ENCODE results near the gene HOXC6. TPM values are rescaled to one million over a fixed set of nuclear protein-coding genes. Genes with fewer than 3 reads are reported as not detected.

HOXC6 gene
- total and polyA plus RNA-seq, 2 donors (not counting 3 experiments of a cell fraction or from before 2014, with no cell fraction given) = 0.58 to 0.72 TPM

DNA sequence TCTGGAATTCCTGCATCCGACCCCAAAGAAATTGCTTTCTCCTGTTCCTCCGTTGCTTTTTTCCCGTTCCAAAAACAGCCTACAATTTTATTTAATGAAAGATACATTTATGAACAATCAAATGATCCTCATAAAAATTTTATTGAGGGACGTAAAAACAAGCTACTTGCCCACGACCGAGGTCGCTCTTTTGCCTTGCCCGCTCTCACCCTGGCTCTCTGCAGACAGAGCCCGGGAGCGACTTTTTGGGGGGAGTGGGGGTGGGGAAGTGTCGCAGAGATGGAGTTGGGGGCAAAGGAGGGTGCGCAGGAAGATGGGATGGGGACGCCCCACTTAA, 29.4 kb upstream of the HOXC6 start:
- no peak overlapping the region for H3K4me2 ChIP-seq (ENCODE audit: insufficient read depth, low read length)
- ChIA-PET POLR2A (no interaction called here), CTCF (interaction anchor here (2.6 to 3.4 kb wide), 2 partner anchors 202 to 209 kb away, joined by 11 to 17 read pairs; no protein-coding TSS in a partner anchor)
- H3K4me1 ChIP-seq (ENCODE audit: control insufficient read depth, extremely low read depth, insufficient read depth, low read length) = no peaks in the 10 kb centered on the region
- H3K27ac ChIP-seq (ENCODE audit: insufficient read depth, low read depth, low read length) = no peak overlapping the region
- no peak overlapping the region for H2AFZ ChIP-seq (ENCODE audit: low read depth, low read length)
- H3K9me3 ChIP-seq (replicated peaks; ENCODE audit: control insufficient read depth, insufficient read depth, low read length) = no peaks in the 10 kb centered on the region
- no peak overlapping the region for H3K4me3 ChIP-seq (replicated peaks in 1 of 3; ENCODE audit: insufficient read depth in 1 of 3, low read depth in 1 of 3, low read length in 3 of 3)
- intact Hi-C loops (cut with micrococcal nuclease) = no loop called here
- TF ChIP-seq MYC (IDR thresholded peaks at IDR 0.05; ENCODE audit: low read depth, low read length) (no peak), GATA2 (IDR thresholded peaks at IDR 0.05; ENCODE audit: insufficient read depth, insufficient read length, low read depth, low read length) (no peak), POLR2AphosphoS5 (IDR thresholded peaks at IDR 0.05; ENCODE audit: insufficient read depth, low read depth, low read length) (no peak), EZH2 (IDR thresholded peaks at IDR 0.05; ENCODE audit: borderline replicate concordance, low read depth, low read length, severe bottlenecking) (no peak), FOS (IDR thresholded peaks at IDR 0.05; ENCODE audit: borderline replicate concordance, insufficient read depth, low read length) (no peak), POLR2A (IDR thresholded peaks at IDR 0.05; ENCODE audit: low read depth, low read length) (no peak), JUN (IDR thresholded peaks at IDR 0.05; ENCODE audit: borderline replicate concordance, insufficient read depth, insufficient read length, low read depth) (no peak)
- TF ChIP-seq, protein P1, sequence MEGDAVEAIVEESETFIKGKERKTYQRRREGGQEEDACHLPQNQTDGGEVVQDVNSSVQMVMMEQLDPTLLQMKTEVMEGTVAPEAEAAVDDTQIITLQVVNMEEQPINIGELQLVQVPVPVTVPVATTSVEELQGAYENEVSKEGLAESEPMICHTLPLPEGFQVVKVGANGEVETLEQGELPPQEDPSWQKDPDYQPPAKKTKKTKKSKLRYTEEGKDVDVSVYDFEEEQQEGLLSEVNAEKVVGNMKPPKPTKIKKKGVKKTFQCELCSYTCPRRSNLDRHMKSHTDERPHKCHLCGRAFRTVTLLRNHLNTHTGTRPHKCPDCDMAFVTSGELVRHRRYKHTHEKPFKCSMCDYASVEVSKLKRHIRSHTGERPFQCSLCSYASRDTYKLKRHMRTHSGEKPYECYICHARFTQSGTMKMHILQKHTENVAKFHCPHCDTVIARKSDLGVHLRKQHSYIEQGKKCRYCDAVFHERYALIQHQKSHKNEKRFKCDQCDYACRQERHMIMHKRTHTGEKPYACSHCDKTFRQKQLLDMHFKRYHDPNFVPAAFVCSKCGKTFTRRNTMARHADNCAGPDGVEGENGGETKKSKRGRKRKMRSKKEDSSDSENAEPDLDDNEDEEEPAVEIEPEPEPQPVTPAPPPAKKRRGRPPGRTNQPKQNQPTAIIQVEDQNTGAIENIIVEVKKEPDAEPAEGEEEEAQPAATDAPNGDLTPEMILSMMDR (IDR thresholded peaks at IDR 0.05; ENCODE audit: extremely low read depth in 1 of 2, insufficient read depth in 1 of 2, low read depth in 1 of 2, low read length in 2 of 2) = no peak
- TF ChIP-seq, protein P2, sequence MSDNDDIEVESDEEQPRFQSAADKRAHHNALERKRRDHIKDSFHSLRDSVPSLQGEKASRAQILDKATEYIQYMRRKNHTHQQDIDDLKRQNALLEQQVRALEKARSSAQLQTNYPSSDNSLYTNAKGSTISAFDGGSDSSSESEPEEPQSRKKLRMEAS (IDR thresholded peaks at IDR 0.05; ENCODE audit: insufficient read depth, insufficient read length) = no peak
- H3K79me2 ChIP-seq (ENCODE audit: control insufficient read depth, insufficient read depth, low read length) = no peaks in the 10 kb centered on the region
- dilution Hi-C loops (cut with MboI; ENCODE audit: extremely low pct_ligation_motif_present, low sequenced_read_pairs) = no loop called here
- DNase-seq (ENCODE audit: low read depth, low spot score) (no peak), FAIRE-seq (no peak)
- H3K36me3 ChIP-seq (ENCODE audit: control insufficient read depth in 2 of 2, extremely low read depth in 1 of 2, insufficient read depth in 2 of 2, low read length in 2 of 2) = no peaks in the 10 kb centered on the region
- no peaks in the 10 kb centered on the region for H3K9me1 ChIP-seq (replicated peaks; ENCODE audit: control insufficient read depth, extremely low read depth, insufficient read depth, low read length)
- peaks cover 77 to 98% of the 10 kb centered on the region in 2 experiments for H3K27me3 ChIP-seq (ENCODE audit: control insufficient read depth in 2 of 2, insufficient read depth in 2 of 2, low read length in 2 of 2)
- H3K9ac ChIP-seq (replicated peaks; ENCODE audit: extremely low read depth, insufficient read depth, low read length) = no peak overlapping the region
- BruUV-seq (replicated peaks) = no TSS peak
- no peaks in the 10 kb centered on the region for H4K20me1 ChIP-seq (replicated peaks; ENCODE audit: control insufficient read depth, extremely low read depth, insufficient read depth, low read length)
